CD8-positive, alpha-beta memory T cell (primary cell): ENCODE measurements around the gene LPXN. TPM values are rescaled to one million over a fixed set of nuclear protein-coding genes. Genes with fewer than 3 reads are reported as not detected.

Experiments
- CTCF ChIA-PET: fragments of 350-600 bp; sonication (Branson Sonifier 250); formaldehyde crosslinking; loops from one replicate; lab custom pipeline; 2021; ENCODE audit warnings: antibody characterized with exemption; lab: Charles Lee
- POLR2A ChIA-PET: fragments of 350-600 bp; sonication (Branson Sonifier 250); formaldehyde crosslinking; loops from one replicate; lab custom pipeline; 2021; ENCODE audit warnings: antibody characterized with exemption; lab: Charles Lee
- DNase-seq, 5 donors: peaks; one replicate each; pipeline versions ENCODE4 v3.0.0 to v3.0.0-alpha.2; 2020 to 2022; ENCODE audit warnings: mixed read lengths in 1 of 5
- H3K27ac ChIP-seq: one replicate; pipeline ENCODE4 v1.7.0; 2013; ENCODE audit warnings: low read depth, mild to moderate bottlenecking, low read length, moderate library complexity
- H3K27me3 ChIP-seq: 2 replicates; pipeline ENCODE4 v1.7.0; 2013; ENCODE audit warnings: low read length, mild to moderate bottlenecking; ENCODE audit not compliant: insufficient read depth, poor library complexity, severe bottlenecking
- H3K36me3 ChIP-seq: 2 replicates; pipeline ENCODE4 v1.7.0; 2013; ENCODE audit warnings: mild to moderate bottlenecking, low read length, moderate library complexity; ENCODE audit not compliant: insufficient read depth
- H3K4me1 ChIP-seq: 2 replicates; pipeline ENCODE4 v1.7.0; 2013; ENCODE audit warnings: mild to moderate bottlenecking, low read length, moderate library complexity; ENCODE audit not compliant: insufficient read depth
- H3K4me3 ChIP-seq: 2 replicates; pipeline ENCODE4 v1.7.0; 2013; ENCODE audit warnings: mild to moderate bottlenecking, low read length
- H3K9me3 ChIP-seq: 2 replicates; pipeline ENCODE4 v1.7.0; 2013; ENCODE audit warnings: mild to moderate bottlenecking, low read length
- H3K27ac Mint-ChIP-seq, 8 donors: one replicate each; pipeline ENCODE4 v1.8.0; 2020 to 2021; ENCODE audit warnings: mixed read lengths in 8 of 8, mild to moderate bottlenecking in 6 of 8, inconsistent platforms in 3 of 8, moderate library complexity in 3 of 8
- H3K27me3 Mint-ChIP-seq, 2 donors: one replicate each; pipeline ENCODE4 v1.8.0; 2020 to 2021; ENCODE audit warnings: mixed read lengths in 2 of 2, mild to moderate bottlenecking in 1 of 2, moderate library complexity in 1 of 2
- H3K36me3 Mint-ChIP-seq, 3 donors: one replicate each; pipeline ENCODE4 v1.8.0; 2020 to 2021; ENCODE audit warnings: mixed read lengths in 3 of 3, inconsistent platforms in 1 of 3, mild to moderate bottlenecking in 1 of 3
- H3K4me1 Mint-ChIP-seq, 3 donors: one replicate each; pipeline ENCODE4 v1.8.0; 2020 to 2021; ENCODE audit warnings: mixed read lengths in 3 of 3, inconsistent platforms in 1 of 3, mild to moderate bottlenecking in 1 of 3
- H3K4me3 Mint-ChIP-seq, 7 donors: one replicate each; pipeline ENCODE4 v1.8.0; 2020 to 2021; ENCODE audit warnings: mixed read lengths in 7 of 7, mild to moderate bottlenecking in 6 of 7, moderate library complexity in 4 of 7, inconsistent platforms in 2 of 7
- H3K9me3 Mint-ChIP-seq, 5 donors: one replicate each; pipeline ENCODE4 v1.8.0; 2020 to 2022; ENCODE audit warnings: mixed read lengths in 5 of 5, mild to moderate bottlenecking in 3 of 5, moderate library complexity in 2 of 5, inconsistent platforms in 1 of 5
- polyA plus RNA-seq: library from polyadenylated mRNA; unstranded; fragments of 300-500 nt; fragmentation: Illumina TruSeq; gene quantifications from one replicate; pipeline ENCODE4 v1.2.3, GENCODE V29; 2021
- total RNA-seq, 2 experiments: library from RNA; stranded (reverse); gene quantifications; one replicate each; pipeline ENCODE4 v1.2.3, GENCODE V29; 2021

LPXN gene
- total and polyA plus RNA-seq, 3 experiments from 2014 or later = 168 to 264 (median 175) TPM

GRCh38 chr11:58578635-58579191, 3.1 kb upstream of the LPXN start, which contains the start of gene ZFP91:
ZFP91 (plus strand) TSS chr11:58579063; CDS start chr11:58579282, 219 bp downstream.
- peak within 1 kb of the TSS; percentile 99 to 100 (median 100) for H3K27ac Mint-ChIP-seq
- peak within 1 kb of the TSS; percentile 83 for H3K4me3 ChIP-seq
- peaks cover 0 to 16% of the 10 kb centered on the region in 2 donors for H3K27me3 Mint-ChIP-seq
- H3K4me1 Mint-ChIP-seq = peaks cover 73 to 82% (median 81%) of the 10 kb centered on the region in 3 donors
- peak; percentile 91 to 98 (median 95) for DNase-seq
- H3K9me3 Mint-ChIP-seq = no peaks in the 10 kb centered on the region
- H3K4me1 ChIP-seq = peaks cover 63% of the 10 kb centered on the region
- peak within 1 kb of the TSS; percentile 88 to 99 (median 98) for H3K4me3 Mint-ChIP-seq
- H3K27ac ChIP-seq = peak within 1 kb of the TSS; percentile 99
- H3K9me3 ChIP-seq = no peaks in the 10 kb centered on the region
- peaks cover 0 to 46% (median 4%) of the 10 kb centered on the region in 3 donors for H3K36me3 Mint-ChIP-seq
- ChIA-PET CTCF (interaction anchor here (1.4 to 5.2 kb wide), 3 partner anchors 10 to 53 kb away, joined by 4 to 73 read pairs (median 5); no protein-coding TSS in a partner anchor), POLR2A (interaction anchor here (1.0 to 2.6 kb wide), 3 partner anchors 11 to 1037 kb away, joined by 3 to 24 read pairs (median 8); partner anchors contain the start of gene OSBP)
- no peaks in the 10 kb centered on the region for H3K36me3 ChIP-seq
- H3K27me3 ChIP-seq = no peaks in the 10 kb centered on the region

- POLR2A ChIA-PET = interaction anchor here (1.0 to 2.6 kb wide), 5 partner anchors 10 to 1037 kb away, joined by 3 to 24 read pairs (median 3); partner anchors contain the start of genes FAM111A and OSBP
- Mint-ChIP-seq H3K27me3 (peaks cover 0 to 16% of the 10 kb centered on the region in 2 donors), H3K4me3 (peak overlapping the region; percentile 88 to 99 (median 97)), H3K9me3 (no peaks in the 10 kb centered on the region), H3K36me3 (peaks cover 4 to 51% (median 5%) of the 10 kb centered on the region in 3 donors), H3K4me1 (peaks cover 73 to 83% (median 81%) of the 10 kb centered on the region in 3 donors), H3K27ac (peak overlapping the region; percentile 99 to 100 (median 100))
- CTCF ChIA-PET = interaction anchor here (1.2 to 5.2 kb wide), 5 partner anchors 10 to 53 kb away, joined by 4 to 73 read pairs (median 4); no protein-coding TSS in a partner anchor
- Histone ChIP-seq H3K27ac (peak overlapping the region; percentile 99), H3K4me1 (peaks cover 63% of the 10 kb centered on the region), H3K36me3 (no peaks in the 10 kb centered on the region), H3K27me3 (no peaks in the 10 kb centered on the region), H3K4me3 (peak overlapping the region; percentile 83), H3K9me3 (no peaks in the 10 kb centered on the region)
- peak; percentile 87 to 97 (median 96) for DNase-seq
These were observed 2.5 kb upstream of the LPXN start for GRCh38 chr11:58578136-58578634.

GRCh38 chr11:58577555-58578135, 2.0 kb upstream of the LPXN start:
- Mint-ChIP-seq H3K36me3 (peaks cover 4 to 52% (median 5%) of the 10 kb centered on the region in 3 donors), H3K27ac (peak overlapping the region; percentile 99 to 100 (median 100)), H3K4me1 (peaks cover 70 to 79% (median 77%) of the 10 kb centered on the region in 3 donors), H3K27me3 (peaks cover 0 to 16% of the 10 kb centered on the region in 2 donors), H3K4me3 (peak overlapping the region; percentile 88 to 99 (median 97)), H3K9me3 (no peaks in the 10 kb centered on the region)
- CTCF ChIA-PET = interaction anchor here (1.0 to 5.2 kb wide), 6 partner anchors 9 to 78 kb away, joined by 3 to 73 read pairs (median 4); no protein-coding TSS in a partner anchor
- POLR2A ChIA-PET = interaction anchor here (0.6 to 2.6 kb wide), 6 partner anchors 9 to 1038 kb away, joined by 3 to 24 read pairs (median 3); partner anchors contain the start of genes FAM111A and OSBP
- Histone ChIP-seq H3K27ac (peak overlapping the region; percentile 99), H3K27me3 (no peaks in the 10 kb centered on the region), H3K36me3 (no peaks in the 10 kb centered on the region), H3K4me3 (peak overlapping the region; percentile 83), H3K4me1 (peaks cover 58% of the 10 kb centered on the region), H3K9me3 (no peaks in the 10 kb centered on the region)
- DNase-seq = peak; percentile 70 to 91 (median 80)

GRCh38 chr11:58576887-58577471, 1.3 kb upstream of the LPXN start:
- DNase-seq = no peak
- peak overlapping the region; percentile 83 for H3K4me3 ChIP-seq
- no peaks in the 10 kb centered on the region for H3K9me3 Mint-ChIP-seq
- H3K27ac Mint-ChIP-seq = peak overlapping the region; percentile 99 to 100 (median 100)
- H3K27ac ChIP-seq = peak overlapping the region; percentile 99
- H3K4me1 Mint-ChIP-seq = peaks cover 66 to 77% (median 75%) of the 10 kb centered on the region in 3 donors
- H3K4me3 Mint-ChIP-seq = peak overlapping the region; percentile 88 to 99 (median 97)
- POLR2A ChIA-PET = interaction anchor here (0.6 to 2.6 kb wide), 4 partner anchors 9 to 1039 kb away, joined by 3 to 24 read pairs (median 6); partner anchors contain the start of gene OSBP
- H3K27me3 Mint-ChIP-seq = peaks cover 0 to 16% of the 10 kb centered on the region in 2 donors
- H3K27me3 ChIP-seq = no peaks in the 10 kb centered on the region
- H3K36me3 Mint-ChIP-seq = peaks cover 3 to 55% (median 5%) of the 10 kb centered on the region in 3 donors
- H3K4me1 ChIP-seq = peaks cover 55% of the 10 kb centered on the region
- no peaks in the 10 kb centered on the region for H3K36me3 ChIP-seq
- CTCF ChIA-PET = interaction anchor here (1.0 to 5.2 kb wide), 8 partner anchors 9 to 99 kb away, joined by 3 to 73 read pairs (median 4); no protein-coding TSS in a partner anchor
- H3K9me3 ChIP-seq = no peaks in the 10 kb centered on the region

- POLR2A ChIA-PET = no interaction called here
- Mint-ChIP-seq H3K27ac (peak overlapping the region; percentile 100), H3K4me3 (peak overlapping the region; percentile 88 to 99 (median 97)), H3K9me3 (no peaks in the 10 kb centered on the region), H3K27me3 (peaks cover 0 to 16% of the 10 kb centered on the region in 2 donors), H3K36me3 (peaks cover 1 to 58% (median 5%) of the 10 kb centered on the region in 3 donors), H3K4me1 (peaks cover 62 to 74% (median 74%) of the 10 kb centered on the region in 3 donors)
- Histone ChIP-seq H3K27ac (peak overlapping the region; percentile 45), H3K27me3 (no peaks in the 10 kb centered on the region), H3K4me3 (peak overlapping the region; percentile 83), H3K36me3 (peaks cover 9% of the 10 kb centered on the region), H3K9me3 (no peaks in the 10 kb centered on the region), H3K4me1 (peaks cover 45% of the 10 kb centered on the region)
- no peak for DNase-seq
- CTCF ChIA-PET = no interaction called here
These were observed 775 bp downstream of the LPXN start for GRCh38 chr11:58574881-58575280.

- Mint-ChIP-seq H3K9me3 (no peaks in the 10 kb centered on the region), H3K4me3 (peak overlapping the region; percentile 88 to 99 (median 97)), H3K27ac (peak overlapping the region; percentile 100), H3K4me1 (peaks cover 68 to 83% (median 83%) of the 10 kb centered on the region in 3 donors), H3K36me3 (peaks cover 6 to 63% (median 11%) of the 10 kb centered on the region in 3 donors), H3K27me3 (peaks cover 0 to 9% of the 10 kb centered on the region in 2 donors)
- POLR2A ChIA-PET = interaction anchor here (0.5 to 0.7 kb wide), 2 partner anchors 61 to 570 kb away, joined by 3 read pairs; no protein-coding TSS in a partner anchor
- Histone ChIP-seq H3K4me3 (peak overlapping the region; percentile 83), H3K27ac (peak overlapping the region; percentile 55), H3K4me1 (peaks cover 50% of the 10 kb centered on the region), H3K36me3 (peaks cover 22% of the 10 kb centered on the region), H3K9me3 (no peaks in the 10 kb centered on the region), H3K27me3 (no peaks in the 10 kb centered on the region)
- CTCF ChIA-PET = interaction anchor here (0.9 to 1.2 kb wide), 2 partner anchors 45 to 56 kb away, joined by 3 read pairs; no protein-coding TSS in a partner anchor
- DNase-seq = peak; percentile 41 to 64 (median 54)
These were observed 2.1 kb downstream of the LPXN start for GRCh38 chr11:58573451-58574104.
